ENCODE results near the gene KIF16B. TPM values are rescaled to one million over a fixed set of nuclear protein-coding genes. Genes with fewer than 3 reads are reported as not detected.

KIF16B gene
- total RNA-seq, 1 donor from 2014 or later = 17.6 TPM

- DNase-seq (ENCODE audit: low spot score) = no peak
Measured at GRCh38 chr20:16360668-16361067, 212.6 kb downstream of the KIF16B start.

DNA sequence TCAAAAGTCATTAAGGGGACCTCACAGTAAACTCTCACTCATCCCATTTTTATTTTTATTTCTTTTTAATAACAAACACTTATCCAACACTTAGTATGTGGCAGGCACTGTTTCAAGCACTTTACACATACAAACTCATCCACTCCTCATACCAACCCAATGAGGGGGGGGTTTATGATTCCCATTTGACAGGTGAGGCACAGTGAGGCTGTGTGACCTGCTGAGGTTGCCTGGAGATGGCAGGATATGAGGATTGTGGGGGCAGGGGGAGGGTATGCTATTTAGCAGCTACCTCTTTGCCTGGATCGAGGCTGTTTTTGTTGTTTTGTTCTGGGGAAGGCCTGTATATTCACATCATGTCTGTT is 219.8 kb downstream of the KIF16B start:
- no peak for DNase-seq (ENCODE audit: low spot score)

DNA sequence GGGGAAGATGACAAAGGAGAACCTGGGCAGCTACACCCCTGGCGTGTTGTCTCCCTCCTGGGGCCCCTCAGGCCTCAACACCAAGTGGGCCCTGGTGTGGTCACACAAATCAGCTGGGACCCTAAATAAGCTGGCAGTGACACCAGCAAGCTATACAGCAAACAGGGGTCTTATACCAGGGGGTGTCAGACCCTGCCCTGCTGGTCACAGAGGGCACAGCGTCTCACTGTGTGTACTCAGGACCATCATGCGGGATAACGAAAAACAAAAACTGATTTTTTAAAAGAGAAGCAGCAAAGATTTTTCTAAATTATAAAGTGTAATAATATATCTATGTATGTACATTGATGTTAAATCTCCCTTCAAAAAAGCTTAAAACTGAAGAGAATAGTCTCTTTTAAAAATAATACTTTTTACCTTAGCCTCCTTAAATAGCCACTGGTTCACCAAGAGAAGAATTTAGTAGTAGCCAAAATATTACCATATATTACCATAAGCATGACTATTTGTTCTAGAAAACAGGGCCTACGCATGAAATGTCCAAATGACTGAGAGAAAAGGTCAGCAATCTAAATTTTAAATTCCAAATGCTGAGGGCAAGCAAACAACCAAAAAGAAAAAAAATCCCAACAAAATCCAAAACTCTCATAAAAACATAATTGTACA is 220.4 kb downstream of the KIF16B start:
- no peak for DNase-seq (ENCODE audit: low spot score)

- no peak for DNase-seq (ENCODE audit: low spot score)
Measured at GRCh38 chr20:16352321-16352720, 220.9 kb downstream of the KIF16B start.

- no peak for DNase-seq (ENCODE audit: low spot score)
Measured at GRCh38 chr20:16351415-16351814, 221.8 kb downstream of the KIF16B start.

DNA sequence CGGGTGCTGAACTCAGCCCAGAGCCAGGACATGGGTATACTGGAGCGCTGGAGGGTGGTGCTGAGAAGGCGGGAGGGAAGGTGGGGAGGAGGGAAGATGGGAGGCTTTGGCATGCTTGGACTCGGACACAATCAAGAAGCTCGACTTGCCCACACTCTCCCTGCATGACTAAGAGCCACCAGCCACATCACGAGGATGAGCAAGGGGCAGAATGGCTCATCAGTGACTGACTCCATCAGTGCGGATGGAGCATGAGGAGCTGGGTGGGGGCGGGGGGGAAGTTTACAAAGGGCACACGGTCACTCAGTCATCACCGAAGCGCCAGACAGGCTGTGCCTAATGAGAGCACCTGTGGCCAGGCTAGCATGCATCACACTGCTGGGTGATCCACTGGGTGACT is 222.8 kb downstream of the KIF16B start:
- no peak for DNase-seq (ENCODE audit: low spot score)

DNA sequence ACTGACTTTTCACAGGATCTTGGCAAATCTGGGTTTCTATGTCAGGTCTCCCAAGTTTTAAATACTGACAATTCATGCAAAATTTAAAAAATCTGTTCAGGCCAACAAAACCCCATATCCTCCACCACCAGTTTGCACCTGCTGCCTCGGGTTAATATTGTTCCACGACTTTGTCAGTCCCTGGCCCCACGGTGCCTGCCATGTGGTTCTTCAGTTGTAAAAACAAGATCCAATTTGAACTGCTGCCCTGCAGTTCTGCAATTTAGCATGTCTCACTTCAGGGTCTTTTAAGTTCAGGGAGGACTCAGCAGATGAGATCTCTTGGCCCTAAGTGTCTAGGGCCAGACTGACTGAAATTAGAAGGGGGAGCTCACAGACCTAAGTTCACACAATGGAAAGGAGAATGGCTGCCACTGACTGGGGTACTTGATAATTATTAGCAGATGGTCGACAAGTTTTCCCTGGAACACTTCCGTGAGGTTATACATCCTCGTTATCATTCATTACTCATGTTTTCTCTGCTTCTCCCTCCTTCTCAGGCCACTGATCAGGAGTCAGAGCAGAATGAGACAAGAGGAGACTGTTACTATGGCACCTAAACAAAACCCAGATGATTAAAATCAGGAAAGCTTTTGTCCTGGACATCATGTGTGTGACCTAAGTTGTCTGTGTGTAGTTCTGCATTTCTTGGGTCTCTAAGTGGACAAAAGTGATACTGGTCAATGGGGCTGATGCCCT is 223.6 kb downstream of the KIF16B start:
- no peak for DNase-seq (ENCODE audit: low spot score)

- DNase-seq (ENCODE audit: low spot score) = no peak
Measured at GRCh38 chr20:16346956-16347355, 226.3 kb downstream of the KIF16B start.

DNA sequence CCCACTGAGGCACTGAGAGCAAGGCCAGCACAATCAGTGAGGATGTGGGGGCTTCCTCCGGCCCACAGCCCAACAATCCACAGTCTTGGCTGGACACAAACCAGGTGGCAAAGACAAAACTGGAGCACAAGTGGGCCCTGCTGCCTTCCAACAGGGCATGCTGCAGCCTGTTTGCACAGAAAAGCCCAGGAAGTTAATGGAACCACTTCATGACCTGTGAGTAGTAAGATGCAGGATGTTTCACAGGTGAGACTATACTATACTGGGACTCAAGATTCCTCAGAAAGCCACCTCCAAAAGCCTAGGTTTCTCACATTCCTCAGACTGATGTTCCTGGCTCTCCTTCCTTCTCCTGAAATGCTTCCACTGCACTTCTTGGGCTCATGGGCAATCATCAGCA is 235.5 kb downstream of the KIF16B start:
- no peak for DNase-seq (ENCODE audit: low spot score)

- no peak for DNase-seq (ENCODE audit: low spot score)
Measured at GRCh38 chr20:16327606-16328005, 245.6 kb downstream of the KIF16B start.

DNA sequence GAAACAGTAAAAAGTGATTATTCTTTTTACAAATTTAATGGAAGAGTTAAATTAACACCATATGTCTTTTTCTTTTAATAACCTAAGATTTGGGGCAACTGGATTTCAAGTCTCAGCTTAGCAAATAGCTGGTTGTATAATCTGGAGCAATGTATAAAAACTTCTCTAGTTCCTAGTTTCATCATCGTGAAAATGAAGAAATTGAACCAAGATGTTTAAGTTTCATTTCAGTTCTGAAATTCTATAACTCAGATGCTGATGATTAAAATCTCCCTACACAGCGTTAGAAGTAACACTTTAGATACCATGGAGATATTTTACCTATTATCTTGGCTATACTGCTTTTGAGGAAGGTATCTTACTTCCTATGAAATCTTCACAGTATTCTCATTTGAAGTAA is 252.0 kb downstream of the KIF16B start:
- no peak for DNase-seq (ENCODE audit: low spot score)

DNA sequence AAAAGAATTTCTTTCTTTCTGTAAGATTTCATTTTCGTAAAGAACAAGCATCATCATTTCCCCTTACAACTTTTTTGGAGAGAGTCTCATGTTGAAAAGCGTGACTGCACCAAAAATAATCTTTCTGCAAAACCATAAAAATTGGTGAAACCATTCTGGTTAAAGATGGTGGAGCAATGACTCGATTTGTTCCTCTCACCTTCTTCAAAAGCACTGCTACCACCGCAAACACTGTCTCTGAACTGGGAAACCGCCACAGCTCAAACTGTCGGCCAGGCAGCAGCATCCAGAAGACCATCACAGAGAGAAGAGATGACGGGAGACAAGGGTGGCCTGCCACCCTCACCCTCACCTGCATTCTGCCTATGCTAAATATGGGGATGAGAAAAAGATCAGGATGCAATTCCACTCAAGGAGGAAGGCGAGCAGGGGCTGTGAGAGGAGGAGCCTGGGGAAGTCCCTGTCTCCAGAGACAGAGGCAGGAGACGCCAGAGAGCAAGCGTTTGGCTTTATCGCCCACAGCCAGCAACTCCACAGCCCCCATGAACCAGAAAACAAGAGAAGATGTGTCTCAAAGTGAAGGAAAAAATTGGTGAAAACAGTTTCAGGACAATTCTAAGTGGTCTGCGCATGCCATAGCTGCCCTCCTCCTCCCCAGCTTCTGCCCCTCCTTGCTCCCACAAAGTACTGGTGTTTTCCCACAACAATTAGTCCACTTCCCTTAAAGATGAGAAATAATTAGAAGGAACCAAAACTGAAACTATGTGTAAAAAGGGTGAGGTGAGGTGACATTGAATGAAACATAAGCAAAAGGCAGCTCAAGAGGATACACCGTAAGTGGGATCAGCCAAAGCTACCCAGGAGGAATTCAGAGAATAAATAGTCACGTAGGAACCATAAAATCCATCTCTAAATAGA is 255.5 kb downstream of the KIF16B start:
- DNase-seq (ENCODE audit: low spot score) = no peak

DNA sequence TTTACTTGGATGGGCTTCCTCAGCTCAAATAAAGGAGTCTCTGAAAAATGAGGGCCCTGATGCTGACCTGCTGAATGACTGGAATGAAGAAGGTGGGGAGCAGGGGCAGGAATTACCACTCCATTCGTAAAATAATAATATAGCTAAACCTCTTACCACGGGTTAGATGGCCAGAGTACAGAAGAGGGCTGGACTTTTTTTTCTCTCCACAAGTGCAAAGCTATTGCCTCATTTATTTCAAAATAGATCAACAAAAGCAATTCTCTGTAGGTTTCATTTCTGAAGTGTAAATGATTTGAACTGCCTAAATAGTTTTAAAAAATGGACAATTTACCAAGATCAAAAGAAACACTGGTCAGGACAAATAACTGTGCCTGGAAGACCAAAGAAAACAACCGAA is 256.7 kb downstream of the KIF16B start:
- DNase-seq (ENCODE audit: low spot score) = no peak

- no peak for DNase-seq (ENCODE audit: low spot score)
Measured at GRCh38 chr20:16314748-16315159, 258.5 kb downstream of the KIF16B start.

GRCh38 chr20:16314320-16314719 is 258.9 kb downstream of the KIF16B start:
- DNase-seq (ENCODE audit: low spot score) = no peak

- DNase-seq (ENCODE audit: low spot score) = no peak
Measured at GRCh38 chr20:16313917-16314316, 259.3 kb downstream of the KIF16B start.

- DNase-seq (ENCODE audit: low spot score) = no peak
Measured at GRCh38 chr20:16312998-16313397, 260.2 kb downstream of the KIF16B start.

- no peak for DNase-seq (ENCODE audit: low spot score)
Measured at GRCh38 chr20:16311756-16312155, 261.5 kb downstream of the KIF16B start.

GRCh38 chr20:16308754-16309153 is 264.5 kb downstream of the KIF16B start:
- no peak for DNase-seq (ENCODE audit: low spot score)

DNA sequence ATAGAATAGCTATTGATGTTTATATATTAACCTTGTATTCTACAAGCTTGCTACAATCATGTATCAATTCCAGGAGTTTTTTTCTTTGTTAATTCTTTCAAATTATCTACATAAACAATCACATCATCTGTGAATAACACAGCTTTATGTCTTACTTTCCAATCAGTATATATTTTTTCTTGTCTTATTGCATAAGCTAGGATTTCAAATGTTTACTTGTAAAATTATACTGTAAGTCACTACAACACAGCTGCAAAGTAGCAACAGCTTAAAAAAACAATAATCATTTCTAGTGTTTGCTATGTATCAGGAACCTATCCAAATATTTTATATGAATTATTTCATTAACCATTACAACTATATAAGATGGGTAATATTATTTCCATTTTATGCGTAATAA is 270.4 kb downstream of the KIF16B start:
- no peak for DNase-seq (ENCODE audit: low spot score)

- DNase-seq (ENCODE audit: low spot score) = no peak
Measured at GRCh38 chr20:16301986-16302385, 271.3 kb downstream of the KIF16B start.

DNA sequence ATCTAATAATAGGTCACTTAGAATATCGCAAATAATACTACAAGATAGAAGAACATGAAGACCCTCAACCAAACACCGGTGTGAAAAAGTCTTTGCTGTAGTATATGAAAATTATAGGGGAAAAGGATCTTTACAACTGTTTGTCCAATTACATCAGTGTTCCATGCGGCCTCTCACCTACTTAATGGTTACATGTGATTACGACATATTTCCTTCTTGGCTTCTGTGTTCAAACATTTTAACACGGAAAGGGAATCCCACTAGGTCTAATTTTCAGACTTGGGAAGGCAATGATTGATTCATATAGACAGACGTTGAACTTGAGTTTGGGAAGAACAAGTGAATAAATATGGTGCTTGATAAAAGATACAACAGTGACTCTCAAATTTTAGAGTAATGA is 273.4 kb downstream of the KIF16B start:
- no peak for DNase-seq (ENCODE audit: low spot score)

All from umbilical cord (tissue), 2 donors.